Transverse colon (tissue), 4 donors: ENCODE results near the gene TRAK1. TPM values are rescaled to one million over a fixed set of nuclear protein-coding genes. Genes with fewer than 3 reads are reported as not detected.

ENCODE experiments used
- DNase-seq: peaks from one replicate; pipeline ENCODE4 v3.0.0-alpha.2; 2019
- H3K27ac ChIP-seq, 4 donors: fragments of 200-600 bp; sonication (generic); 2 replicates each; pipeline ENCODE4 v1.5.1; 2016 to 2018; ENCODE audit warnings: inconsistent platforms in 4 of 4
- H3K27me3 ChIP-seq: fragments of 200-600 bp; sonication (generic); 2 replicates; pipeline ENCODE4 v1.5.1; 2017; ENCODE audit warnings: inconsistent platforms
- H3K36me3 ChIP-seq, 4 donors: fragments of 200-600 bp; sonication (generic); 2 replicates each; pipeline ENCODE4 v1.5.1; 2017 to 2019; ENCODE audit warnings: inconsistent platforms in 4 of 4
- H3K4me1 ChIP-seq, 4 donors: fragments of 200-600 bp; sonication (generic); 2 replicates each; pipeline ENCODE4 v1.5.1; 2017 to 2020; ENCODE audit warnings: inconsistent platforms in 4 of 4
- H3K4me3 ChIP-seq, 4 donors: fragments of 200-600 bp; sonication (generic); 1 replicate in 1 of 4; 2 replicates in 3 of 4; pipeline versions ENCODE4 v1.5.1 to v1.6.1; 2017 to 2019; ENCODE audit warnings: inconsistent platforms in 4 of 4
- H3K9me3 ChIP-seq, 2 donors: fragments of 200-600 bp; sonication (generic); 2 replicates each; pipeline ENCODE4 v1.5.1; 2017 to 2019; ENCODE audit warnings: inconsistent platforms in 2 of 2
- CTCF ChIP-seq, 5 experiments: fragments of 200-600 bp in 3 of 5; fragments of 450-650 bp in 2 of 5; sonication (generic) in 3 of 5; IDR thresholded peaks; 1 replicate in 2 of 5; 2 replicates in 3 of 5; pipeline ENCODE4 v1.5.1; 2016 to 2017; ENCODE audit warnings: antibody characterized with exemption in 5 of 5, inconsistent platforms in 3 of 5, mild to moderate bottlenecking in 2 of 5, moderate library complexity in 1 of 5
- EP300 ChIP-seq: sonication (generic); formaldehyde crosslinking; IDR thresholded peaks from one replicate; pipeline ENCODE4 v1.6.1; 2017; ENCODE audit warnings: antibody characterized with exemption, low read depth
- POLR2A ChIP-seq: fragments of 450-650 bp; IDR thresholded peaks from one replicate; pipeline ENCODE4 v1.6.1; 2016; ENCODE audit warnings: antibody characterized with exemption, mild to moderate bottlenecking, moderate library complexity
- POLR2AphosphoS5 ChIP-seq, 3 donors: sonication (generic); formaldehyde crosslinking; IDR thresholded peaks; one replicate each; pipeline ENCODE4 v1.6.1; 2016; ENCODE audit warnings: antibody characterized with exemption in 3 of 3
- WGBS, 2 donors: methylation state at CpG; one replicate each; pipeline ENCODE4 v1.1.5; 2018; ENCODE audit warnings: low coverage in 1 of 2; 5-methylcytosine and 5-hydroxymethylcytosine counted together
- in situ Hi-C, 4 donors: fragments of 200-750 bp; cut with MboI; loops; one replicate each; pipeline versions ENCODE4 v1.15.0 to v1.15.1; 2017; ENCODE audit warnings: low sequenced_read_pairs in 3 of 4, low pct_ligation_motif_present in 1 of 4, low pct_unique_long_range_greater_than_20kb in 1 of 4
- intact Hi-C: fragments of 100-400 bp; cut with DNase I; formaldehyde crosslinking; loops from one replicate; pipeline ENCODE4 v1.15.1; 2023; ENCODE audit warnings: low total_unique reads
- total RNA-seq, 4 donors: library from RNA; depleted of rRNA; stranded (reverse); fragments of >200 nt; gene quantifications; one replicate each; pipeline ENCODE4 v1.1.0, GENCODE V29; 2016

Gene TRAK1
- total RNA-seq, 4 donors from 2014 or later = 91.7 to 247 (median 115) TPM

- Histone ChIP-seq H3K4me1 (peaks cover 12 to 41% (median 15%) of the 10 kb centered on the region in 4 donors), H3K4me3 (no peak overlapping the region), H3K27me3 (no peaks in the 10 kb centered on the region), H3K27ac (no peak overlapping the region), H3K9me3 (no peaks in the 10 kb centered on the region), H3K36me3 (no peaks in the 10 kb centered on the region)
- no peak for TF ChIP-seq POLR2A
- no peak for TF ChIP-seq CTCF (IDR thresholded peaks at IDR 0.05)
- no peak for TF ChIP-seq EP300
- TF ChIP-seq POLR2AphosphoS5 (IDR thresholded peaks at IDR 0.05) = no peak
- 89 to 100% methylated on average over 3 to 10 of the region's 10 CpGs for WGBS, 2 donors
- in situ Hi-C loops (no loop called here), intact Hi-C loops (no loop called here)
- DNase-seq = no peak
These were observed 83.7 kb downstream of the TRAK1 start for GRCh38 chr3:42174679-42175385.

- intact Hi-C loops (no loop called here), in situ Hi-C loops (no loop called here)
- Histone ChIP-seq H3K4me1 (peaks cover 13 to 49% (median 19%) of the 10 kb centered on the region in 4 donors), H3K9me3 (no peaks in the 10 kb centered on the region), H3K4me3 (no peak overlapping the region), H3K27ac (no peak overlapping the region), H3K36me3 (no peaks in the 10 kb centered on the region), H3K27me3 (no peaks in the 10 kb centered on the region)
- DNase-seq = no peak
- TF ChIP-seq EP300 = no peak
- 74 to 80% methylated on average over 7 to 9 of the region's 9 CpGs for WGBS, 2 donors
These were observed 84.5 kb downstream of the TRAK1 start for GRCh38 chr3:42175386-42176240.

GRCh38 chr3:42176242-42177034, 85.3 kb downstream of the TRAK1 start:
- H3K27ac ChIP-seq = no peak overlapping the region
- no peak for DNase-seq

More at GRCh38 chr3:42176242-42177034, 85.3 kb downstream of the TRAK1 start:
- no peak for TF ChIP-seq CTCF (IDR thresholded peaks at IDR 0.05)
- TF ChIP-seq POLR2AphosphoS5 (IDR thresholded peaks at IDR 0.05) = no peak
- no peak for TF ChIP-seq POLR2A
- TF ChIP-seq EP300 = no peak
- Histone ChIP-seq H3K9me3 (no peaks in the 10 kb centered on the region), H3K27me3 (no peaks in the 10 kb centered on the region), H3K4me1 (peaks cover 13 to 55% (median 23%) of the 10 kb centered on the region in 4 donors), H3K4me3 (no peak overlapping the region), H3K36me3 (no peaks in the 10 kb centered on the region)
- in situ Hi-C loops = no loop called here
- intact Hi-C loops = no loop called here
- WGBS, 2 donors = 86 to 88% methylated on average over 2 to 7 of the region's 7 CpGs
